Breast epithelium (tissue), 4 donors: ENCODE data around the gene CENPP. TPM values are rescaled to one million over a fixed set of nuclear protein-coding genes. Genes with fewer than 3 reads are reported as not detected.

Source experiments
- DNase-seq, 2 donors: peaks; one replicate each; pipeline ENCODE4 v3.0.0-alpha.2; 2019; ENCODE audit warnings: low spot score in 2 of 2
- H3K27ac ChIP-seq, 2 donors: fragments of 200-600 bp; sonication (generic) in 1 of 2; one replicate each; pipeline ENCODE4 v1.5.1; 2016 to 2019; ENCODE audit warnings: mild to moderate bottlenecking in 1 of 2
- H3K27me3 ChIP-seq, 2 donors: fragments of 200-600 bp; sonication (generic) in 1 of 2; one replicate each; pipeline versions ENCODE4 v1.5.1 to v1.6.0; 2017 to 2019; ENCODE audit warnings: control low read depth in 1 of 2, mild to moderate bottlenecking in 1 of 2
- H3K36me3 ChIP-seq: fragments of 200-600 bp; one replicate; pipeline ENCODE4 v1.5.1; 2019
- H3K4me1 ChIP-seq, 2 donors: fragments of 200-600 bp; sonication (generic); one replicate each; pipeline ENCODE4 v1.5.1; 2016 to 2019; ENCODE audit warnings: control low read depth in 1 of 2
- H3K4me3 ChIP-seq, 3 donors: fragments of 200-600 bp; sonication (generic); 1 replicate in 2 of 3; 2 replicates in 1 of 3; pipeline ENCODE4 v1.5.1; 2016 to 2019; ENCODE audit warnings: mild to moderate bottlenecking in 3 of 3, moderate library complexity in 2 of 3
- H3K9me3 ChIP-seq, 2 donors: fragments of 200-600 bp; sonication (generic) in 1 of 2; one replicate each; pipeline ENCODE4 v1.5.1; 2016 to 2019; ENCODE audit warnings: control low read depth in 1 of 2
- CTCF ChIP-seq, 3 donors: fragments of 450-650 bp; IDR thresholded peaks; one replicate each; pipeline ENCODE4 v1.5.1; 2016 to 2017; ENCODE audit warnings: antibody characterized with exemption in 3 of 3, mild to moderate bottlenecking in 3 of 3, moderate library complexity in 3 of 3
- POLR2A ChIP-seq: fragments of 450-650 bp; IDR thresholded peaks from one replicate; pipeline ENCODE4 v1.6.1; 2016; ENCODE audit warnings: antibody characterized with exemption, mild to moderate bottlenecking, moderate library complexity
- POLR2AphosphoS5 ChIP-seq, 3 donors: sonication (generic); formaldehyde crosslinking; IDR thresholded peaks; one replicate each; pipeline ENCODE4 v1.6.1; 2017; ENCODE audit warnings: antibody characterized with exemption in 3 of 3
- intact Hi-C: fragments of 100-400 bp; cut with DNase I; formaldehyde crosslinking; loops from one replicate; pipeline ENCODE4 v1.15.1; 2023; ENCODE audit warnings: low total_unique reads
- total RNA-seq, 3 donors: library from RNA; depleted of rRNA; stranded (reverse); fragments of >200 nt; gene quantifications; one replicate each; pipeline ENCODE4 v1.1.0, GENCODE V29; 2016

Gene CENPP
- total RNA-seq, 3 donors from 2014 or later = 3.9 to 6.1 (median 4.5) TPM

- Histone ChIP-seq H3K9me3 (no peaks in the 10 kb centered on the region), H3K27ac (no peak overlapping the region), H3K4me3 (no peak overlapping the region), H3K27me3 (no peaks in the 10 kb centered on the region), H3K36me3 (no peaks in the 10 kb centered on the region), H3K4me1 (no peaks in the 10 kb centered on the region)
- TF ChIP-seq POLR2A (no peak), CTCF (IDR thresholded peaks at IDR 0.05) (no peak), POLR2AphosphoS5 (IDR thresholded peaks at IDR 0.05) (no peak)
- peak in 1 of 2 donors; percentile 46 for DNase-seq
- intact Hi-C loops = no loop called here
Observed at GRCh38 chr9:92659601-92660000, 333.8 kb downstream of the CENPP start.

GRCh38 chr9:92660266-92660665 lies 334.5 kb downstream of the CENPP start:
- H3K9me3 ChIP-seq = no peaks in the 10 kb centered on the region
- H3K27ac ChIP-seq = no peak overlapping the region
- no peaks in the 10 kb centered on the region for H3K36me3 ChIP-seq
- H3K27me3 ChIP-seq = no peaks in the 10 kb centered on the region
- H3K4me3 ChIP-seq = no peak overlapping the region
- intact Hi-C loops = no loop called here
- DNase-seq = peak in 1 of 2 donors; percentile 36
- TF ChIP-seq POLR2A (no peak), POLR2AphosphoS5 (IDR thresholded peaks at IDR 0.05) (no peak), CTCF (IDR thresholded peaks at IDR 0.05) (no peak)
- peaks cover 0 to 4% of the 10 kb centered on the region in 2 donors for H3K4me1 ChIP-seq

GRCh38 chr9:92661127-92661526 lies 335.4 kb downstream of the CENPP start:
- TF ChIP-seq CTCF (IDR thresholded peaks at IDR 0.05) (no peak), POLR2A (no peak), POLR2AphosphoS5 (IDR thresholded peaks at IDR 0.05) (no peak)
- Histone ChIP-seq H3K4me3 (no peak overlapping the region), H3K9me3 (no peaks in the 10 kb centered on the region), H3K27ac (no peak overlapping the region), H3K36me3 (no peaks in the 10 kb centered on the region), H3K27me3 (no peaks in the 10 kb centered on the region), H3K4me1 (peaks cover 0 to 4% of the 10 kb centered on the region in 2 donors)
- DNase-seq = peak in 1 of 2 donors; percentile 9
- intact Hi-C loops = no loop called here

- TF ChIP-seq POLR2A (no peak), CTCF (IDR thresholded peaks at IDR 0.05) (no peak), POLR2AphosphoS5 (IDR thresholded peaks at IDR 0.05) (no peak)
- no peaks in the 10 kb centered on the region for H3K27me3 ChIP-seq
- no peaks in the 10 kb centered on the region for H3K36me3 ChIP-seq
- intact Hi-C loops = no loop called here
- H3K4me1 ChIP-seq = peaks cover 0 to 4% of the 10 kb centered on the region in 2 donors
- DNase-seq = peak in 1 of 2 donors; percentile 17
- H3K4me3 ChIP-seq = no peak overlapping the region
- H3K27ac ChIP-seq = no peak overlapping the region
- H3K9me3 ChIP-seq = no peaks in the 10 kb centered on the region
Observed at GRCh38 chr9:92661743-92662142, 336.0 kb downstream of the CENPP start.

- Histone ChIP-seq H3K36me3 (no peaks in the 10 kb centered on the region), H3K27me3 (no peaks in the 10 kb centered on the region), H3K9me3 (no peaks in the 10 kb centered on the region), H3K4me1 (peaks cover 0 to 4% of the 10 kb centered on the region in 2 donors), H3K4me3 (no peak overlapping the region), H3K27ac (no peak overlapping the region)
- TF ChIP-seq CTCF (IDR thresholded peaks at IDR 0.05) (no peak), POLR2A (no peak), POLR2AphosphoS5 (IDR thresholded peaks at IDR 0.05) (no peak)
- intact Hi-C loops = no loop called here
- DNase-seq = peak in 1 of 2 donors; percentile 1
Observed at GRCh38 chr9:92663126-92663525, 337.4 kb downstream of the CENPP start.
